ENCODE data around the gene YPEL5. TPM values are rescaled to one million over a fixed set of nuclear protein-coding genes. Genes with fewer than 3 reads are reported as not detected.

Gene YPEL5
- total RNA-seq, 6 donors from 2014 or later, result 51.9 to 107 (median 85.8) TPM

- peak overlapping the region in 3 of 4 donors; percentile 13 to 100 (median 64) for H3K27ac ChIP-seq
- H3K4me3 ChIP-seq, result peak overlapping the region in 1 of 4 donors; percentile 2
- H3K4me1 ChIP-seq, result peaks cover 47 to 60% (median 50%) of the 10 kb centered on the region in 4 donors
These were observed 3.2 kb downstream of the YPEL5 start for GRCh38 chr2:30149976-30150375.

GRCh38 chr2:30150786-30151185 lies 4.0 kb downstream of the YPEL5 start:
- Histone ChIP-seq H3K4me1 (peaks cover 47 to 58% (median 53%) of the 10 kb centered on the region in 4 donors), H3K9me3 (no peaks in the 10 kb centered on the region), H3K27ac (peak overlapping the region in 2 of 4 donors; percentile 64 to 100), H3K36me3 (peaks cover 0 to 17% (median 2%) of the 10 kb centered on the region in 4 donors), H3K27me3 (no peaks in the 10 kb centered on the region), H3K4me3 (no peak overlapping the region)
- WGBS, 2 donors, result 50 to 59% methylated on average over 4 of the region's 4 CpGs
- ATAC-seq (ENCODE audit: low FRiP score in 2 of 2) (no peak), DNase-seq (no peak)
- TF ChIP-seq EP300 (IDR thresholded peaks at IDR 0.05) (no peak), POLR2AphosphoS5 (IDR thresholded peaks at IDR 0.05) (no peak), CTCF (IDR thresholded peaks at IDR 0.05) (no peak), POLR2A (IDR thresholded peaks at IDR 0.05) (no peak)

More at GRCh38 chr2:30149976-30150375, 3.2 kb downstream of the YPEL5 start:
- H3K27me3 ChIP-seq, result no peaks in the 10 kb centered on the region
- H3K9me3 ChIP-seq, result no peaks in the 10 kb centered on the region
- TF ChIP-seq EP300 (IDR thresholded peaks at IDR 0.05), result no peak
- no peak for TF ChIP-seq CTCF (IDR thresholded peaks at IDR 0.05)
- TF ChIP-seq POLR2A (IDR thresholded peaks at IDR 0.05), result no peak
- WGBS, 2 donors, result 45 to 62% methylated on average over 1 of the region's 1 CpG
- H3K36me3 ChIP-seq, result peaks cover 0 to 17% (median 2%) of the 10 kb centered on the region in 4 donors
- no peak for ATAC-seq (ENCODE audit: low FRiP score in 2 of 2)
- no peak for DNase-seq

GRCh38 chr2:30152385-30152784 lies 5.6 kb downstream of the YPEL5 start:
- no peaks in the 10 kb centered on the region for H3K27me3 ChIP-seq
- H3K4me3 ChIP-seq, result no peak overlapping the region
- peaks cover 10 to 32% (median 13%) of the 10 kb centered on the region in 4 donors for H3K36me3 ChIP-seq
- peaks cover 44 to 54% (median 50%) of the 10 kb centered on the region in 4 donors for H3K4me1 ChIP-seq
- 100% methylated on average over 1 of the region's 1 CpG for WGBS, 2 donors
- DNase-seq (no peak), ATAC-seq (ENCODE audit: low FRiP score in 2 of 2) (no peak)
- no peak for TF ChIP-seq POLR2A (IDR thresholded peaks at IDR 0.05)
- no peak for TF ChIP-seq EP300 (IDR thresholded peaks at IDR 0.05)
- TF ChIP-seq POLR2AphosphoS5 (IDR thresholded peaks at IDR 0.05), result no peak
- no peak for TF ChIP-seq CTCF (IDR thresholded peaks at IDR 0.05)
- H3K9me3 ChIP-seq, result no peaks in the 10 kb centered on the region
- no peak overlapping the region for H3K27ac ChIP-seq

GRCh38 chr2:30155202-30155601 lies 8.4 kb downstream of the YPEL5 start:
- no peaks in the 10 kb centered on the region for H3K9me3 ChIP-seq
- peaks cover 26 to 60% (median 39%) of the 10 kb centered on the region in 4 donors for H3K36me3 ChIP-seq
- no peak overlapping the region for H3K4me3 ChIP-seq
- H3K27me3 ChIP-seq, result no peaks in the 10 kb centered on the region
- no peak for TF ChIP-seq EP300 (IDR thresholded peaks at IDR 0.05)
- TF ChIP-seq POLR2AphosphoS5 (IDR thresholded peaks at IDR 0.05), result no peak
- no peak for TF ChIP-seq POLR2A (IDR thresholded peaks at IDR 0.05)
- no peak for TF ChIP-seq CTCF (IDR thresholded peaks at IDR 0.05)
- WGBS, 2 donors, result 71 to 81% methylated on average over 2 of the region's 2 CpGs
- H3K4me1 ChIP-seq, result peaks cover 25 to 32% (median 28%) of the 10 kb centered on the region in 4 donors
- ATAC-seq (ENCODE audit: low FRiP score in 2 of 2) (no peak), DNase-seq (no peak)
- no peak overlapping the region for H3K27ac ChIP-seq

All from upper lobe of left lung (tissue), 6 donors.